ENCODE measurements around the gene GSK3A.

DNA sequence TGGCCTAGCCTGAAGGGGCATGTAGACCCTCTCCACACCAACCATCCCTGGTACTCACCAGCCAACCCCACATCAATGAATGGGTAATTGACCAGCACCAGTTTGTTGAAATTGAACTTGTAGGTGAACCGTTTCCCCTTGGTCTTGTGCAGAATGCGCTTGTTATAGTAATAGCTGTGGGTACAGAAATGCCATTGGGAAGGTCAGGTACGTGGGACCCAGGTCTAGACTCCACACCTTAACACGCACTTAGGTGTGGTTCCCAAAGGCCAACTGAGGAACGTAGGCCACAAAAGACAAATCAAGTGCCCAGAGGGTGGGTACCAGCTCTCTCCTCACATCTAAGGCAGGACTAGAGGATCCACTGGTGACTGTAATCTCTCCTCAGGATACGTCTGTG, 7.4 kb upstream of the GSK3A start:
- TF ChIP-seq POLR2A (IDR thresholded peaks at IDR 0.05; ENCODE audit: low read depth, low read length) (no peak), TAF1 (IDR thresholded peaks at IDR 0.05; ENCODE audit: low read depth, low read length) (no peak), POLR2AphosphoS5 (IDR thresholded peaks at IDR 0.05; ENCODE audit: low read depth, low read length) (no peak; the same call in 1 of the 2 replicates)

All from GM12891 (cell line).